ENCODE results near the gene SERINC3. TPM values are rescaled to one million over a fixed set of nuclear protein-coding genes. Genes with fewer than 3 reads are reported as not detected.
A peak's percentile ranks its signal among the peaks of the same experiment; 100 is the strongest.

Gene SERINC3
- total and polyA plus RNA-seq, 2 of the 13 experiments (the other 11 are each of a cell fraction or from before 2014, with no cell fraction given), result 82.0 to 226 TPM

DNA sequence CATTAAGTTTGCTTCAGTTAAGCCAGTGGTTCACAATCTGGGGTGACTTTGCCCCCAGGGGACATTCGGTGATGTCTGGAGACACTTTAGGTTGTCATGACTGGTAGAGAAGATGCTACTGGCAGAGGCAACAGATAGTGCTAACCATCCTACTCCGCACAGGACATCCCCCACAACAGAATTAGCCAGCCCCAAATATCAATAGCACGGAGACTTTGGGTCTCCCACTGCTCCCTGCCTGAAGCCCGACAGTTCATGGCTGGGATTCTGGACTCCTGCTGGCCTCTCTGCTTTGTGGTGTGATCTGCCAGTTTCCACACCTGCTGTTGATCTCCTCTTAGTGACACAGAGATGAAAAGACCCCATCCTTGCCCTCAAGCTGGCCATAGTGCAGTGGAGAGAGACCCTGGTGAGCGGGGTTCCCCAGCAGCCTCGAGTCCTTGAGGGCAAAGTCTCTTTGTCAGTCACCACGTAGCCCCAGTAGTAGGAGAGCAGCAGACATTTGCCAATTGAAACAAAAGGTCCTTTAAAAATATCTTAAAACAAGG, 70.9 kb downstream of the SERINC3 start (continued):
- TF ChIP-seq ZNF501 (CRISPR knock-in tag; IDR thresholded peaks at IDR 0.05) (peak; percentile 87), ZNF333 (CRISPR knock-in tag; IDR thresholded peaks at IDR 0.05; ENCODE audit: borderline replicate concordance) (peak; percentile 69; the same call in 1 of the 2 replicates), CREM (IDR thresholded peaks at IDR 0.05) (peak; percentile 24; the same call in 1 of the 2 replicates), CREM (CRISPR knock-in tag; IDR thresholded peaks at IDR 0.05) (no peak), ZBTB7B (CRISPR knock-in tag; IDR thresholded peaks at IDR 0.05) (0 out of 2 replicates have a peak, but pooled peaks have one; percentile 39), FOXA1 (IDR thresholded peaks at IDR 0.05) (no peak), FOXA1 (CRISPR knock-in tag; IDR thresholded peaks at IDR 0.05) (0 out of 2 replicates have a peak, but pooled peaks have one; percentile 3), ZBTB38 (CRISPR knock-in tag; IDR thresholded peaks at IDR 0.05) (0 out of 2 replicates have a peak, but pooled peaks have one; percentile 41), HDAC1 (CRISPR knock-in tag; IDR thresholded peaks at IDR 0.05) (peak; percentile 45; the same call in 1 of the 2 replicates), NR2F6 (IDR thresholded peaks at IDR 0.05) (no peak), NR2F6 (CRISPR knock-in tag; IDR thresholded peaks at IDR 0.05) (0 out of 2 replicates have a peak, but pooled peaks have one; percentile 7), ZBTB7A (CRISPR knock-in tag; IDR thresholded peaks at IDR 0.05) (peak; percentile 93), ZNF224 (CRISPR knock-in tag; IDR thresholded peaks at IDR 0.05) (peak; percentile 36; the same call in 1 of the 2 replicates), ZMYM2 (CRISPR knock-in tag; IDR thresholded peaks at IDR 0.05) (0 out of 2 replicates have a peak, but pooled peaks have one; percentile 44), GLI4 (CRISPR knock-in tag; IDR thresholded peaks at IDR 0.05; ENCODE audit: borderline replicate concordance) (peak; percentile 77; the same call in 1 of the 2 replicates), TBX2 (CRISPR knock-in tag; IDR thresholded peaks at IDR 0.05; ENCODE audit: borderline replicate concordance) (peak; percentile 67; the same call in 1 of the 2 replicates), ZNF367 (CRISPR knock-in tag; IDR thresholded peaks at IDR 0.05; ENCODE audit: borderline replicate concordance) (no peak), TRIM24 (CRISPR knock-in tag; IDR thresholded peaks at IDR 0.05) (no peak), CEBPG (CRISPR knock-in tag; IDR thresholded peaks at IDR 0.05) (no peak), KLF12 (CRISPR knock-in tag; IDR thresholded peaks at IDR 0.05; ENCODE audit: borderline replicate concordance) (no peak), PITX1 (CRISPR knock-in tag; IDR thresholded peaks at IDR 0.05) (peak; percentile 12; the same call in 1 of the 2 replicates)
- TF ChIP-seq, protein P1, sequence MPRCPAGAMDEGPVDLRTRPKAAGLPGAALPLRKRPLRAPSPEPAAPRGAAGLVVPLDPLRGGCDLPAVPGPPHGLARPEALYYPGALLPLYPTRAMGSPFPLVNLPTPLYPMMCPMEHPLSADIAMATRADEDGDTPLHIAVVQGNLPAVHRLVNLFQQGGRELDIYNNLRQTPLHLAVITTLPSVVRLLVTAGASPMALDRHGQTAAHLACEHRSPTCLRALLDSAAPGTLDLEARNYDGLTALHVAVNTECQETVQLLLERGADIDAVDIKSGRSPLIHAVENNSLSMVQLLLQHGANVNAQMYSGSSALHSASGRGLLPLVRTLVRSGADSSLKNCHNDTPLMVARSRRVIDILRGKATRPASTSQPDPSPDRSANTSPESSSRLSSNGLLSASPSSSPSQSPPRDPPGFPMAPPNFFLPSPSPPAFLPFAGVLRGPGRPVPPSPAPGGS (CRISPR knock-in tag; IDR thresholded peaks at IDR 0.05), result peak; percentile 86; the same call in 1 of the 2 replicates
- TF ChIP-seq, protein P2, sequence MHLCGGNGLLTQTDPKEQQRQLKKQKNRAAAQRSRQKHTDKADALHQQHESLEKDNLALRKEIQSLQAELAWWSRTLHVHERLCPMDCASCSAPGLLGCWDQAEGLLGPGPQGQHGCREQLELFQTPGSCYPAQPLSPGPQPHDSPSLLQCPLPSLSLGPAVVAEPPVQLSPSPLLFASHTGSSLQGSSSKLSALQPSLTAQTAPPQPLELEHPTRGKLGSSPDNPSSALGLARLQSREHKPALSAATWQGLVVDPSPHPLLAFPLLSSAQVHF (CRISPR knock-in tag; IDR thresholded peaks at IDR 0.05), result no peak
- TF ChIP-seq, protein P3, sequence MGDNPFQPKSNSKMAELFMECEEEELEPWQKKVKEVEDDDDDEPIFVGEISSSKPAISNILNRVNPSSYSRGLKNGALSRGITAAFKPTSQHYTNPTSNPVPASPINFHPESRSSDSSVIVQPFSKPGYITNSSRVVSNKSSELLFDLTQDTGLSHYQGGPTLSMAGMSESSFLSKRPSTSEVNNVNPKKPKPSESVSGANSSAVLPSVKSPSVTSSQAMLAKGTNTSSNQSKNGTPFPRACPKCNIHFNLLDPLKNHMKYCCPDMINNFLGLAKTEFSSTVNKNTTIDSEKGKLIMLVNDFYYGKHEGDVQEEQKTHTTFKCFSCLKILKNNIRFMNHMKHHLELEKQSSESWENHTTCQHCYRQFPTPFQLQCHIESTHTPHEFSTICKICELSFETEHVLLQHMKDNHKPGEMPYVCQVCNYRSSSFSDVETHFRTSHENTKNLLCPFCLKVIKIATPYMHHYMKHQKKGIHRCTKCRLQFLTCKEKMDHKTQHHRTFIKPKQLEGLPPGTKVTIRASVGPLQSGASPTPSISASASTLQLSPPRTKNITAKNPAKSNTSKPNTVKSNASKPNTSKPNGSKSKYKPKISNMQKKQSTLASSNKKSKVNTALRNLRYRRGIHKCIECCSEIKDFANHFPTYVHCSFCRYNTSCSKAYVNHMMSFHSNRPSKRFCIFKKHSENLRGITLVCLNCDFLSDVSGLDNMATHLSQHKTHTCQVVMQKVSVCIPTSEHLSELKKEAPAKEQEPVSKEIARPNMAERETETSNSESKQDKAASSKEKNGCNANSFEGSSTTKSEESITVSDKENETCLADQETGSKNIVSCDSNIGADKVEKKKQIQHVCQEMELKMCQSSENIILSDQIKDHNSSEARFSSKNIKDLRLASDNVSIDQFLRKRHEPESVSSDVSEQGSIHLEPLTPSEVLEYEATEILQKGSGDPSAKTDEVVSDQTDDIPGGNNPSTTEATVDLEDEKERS (CRISPR knock-in tag; IDR thresholded peaks at IDR 0.05), result 0 out of 2 replicates have a peak, but pooled peaks have one; percentile 14
- TF ChIP-seq, protein P4, sequence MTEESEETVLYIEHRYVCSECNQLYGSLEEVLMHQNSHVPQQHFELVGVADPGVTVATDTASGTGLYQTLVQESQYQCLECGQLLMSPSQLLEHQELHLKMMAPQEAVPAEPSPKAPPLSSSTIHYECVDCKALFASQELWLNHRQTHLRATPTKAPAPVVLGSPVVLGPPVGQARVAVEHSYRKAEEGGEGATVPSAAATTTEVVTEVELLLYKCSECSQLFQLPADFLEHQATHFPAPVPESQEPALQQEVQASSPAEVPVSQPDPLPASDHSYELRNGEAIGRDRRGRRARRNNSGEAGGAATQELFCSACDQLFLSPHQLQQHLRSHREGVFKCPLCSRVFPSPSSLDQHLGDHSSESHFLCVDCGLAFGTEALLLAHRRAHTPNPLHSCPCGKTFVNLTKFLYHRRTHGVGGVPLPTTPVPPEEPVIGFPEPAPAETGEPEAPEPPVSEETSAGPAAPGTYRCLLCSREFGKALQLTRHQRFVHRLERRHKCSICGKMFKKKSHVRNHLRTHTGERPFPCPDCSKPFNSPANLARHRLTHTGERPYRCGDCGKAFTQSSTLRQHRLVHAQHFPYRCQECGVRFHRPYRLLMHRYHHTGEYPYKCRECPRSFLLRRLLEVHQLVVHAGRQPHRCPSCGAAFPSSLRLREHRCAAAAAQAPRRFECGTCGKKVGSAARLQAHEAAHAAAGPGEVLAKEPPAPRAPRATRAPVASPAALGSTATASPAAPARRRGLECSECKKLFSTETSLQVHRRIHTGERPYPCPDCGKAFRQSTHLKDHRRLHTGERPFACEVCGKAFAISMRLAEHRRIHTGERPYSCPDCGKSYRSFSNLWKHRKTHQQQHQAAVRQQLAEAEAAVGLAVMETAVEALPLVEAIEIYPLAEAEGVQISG (CRISPR knock-in tag; IDR thresholded peaks at IDR 0.05), result 0 out of 2 replicates have a peak, but pooled peaks have one; percentile 4
